ENCODE results near the gene GPR146. TPM values are rescaled to one million over a fixed set of nuclear protein-coding genes. Genes with fewer than 3 reads are reported as not detected.

The GPR146 gene
- total RNA-seq, 1 donor from 2014 or later: 8.7 TPM

- no peak for DNase-seq (ENCODE audit: low spot score)
Measured at GRCh38 chr7:1092806-1093501, 48.6 kb downstream of the GPR146 start.

DNA sequence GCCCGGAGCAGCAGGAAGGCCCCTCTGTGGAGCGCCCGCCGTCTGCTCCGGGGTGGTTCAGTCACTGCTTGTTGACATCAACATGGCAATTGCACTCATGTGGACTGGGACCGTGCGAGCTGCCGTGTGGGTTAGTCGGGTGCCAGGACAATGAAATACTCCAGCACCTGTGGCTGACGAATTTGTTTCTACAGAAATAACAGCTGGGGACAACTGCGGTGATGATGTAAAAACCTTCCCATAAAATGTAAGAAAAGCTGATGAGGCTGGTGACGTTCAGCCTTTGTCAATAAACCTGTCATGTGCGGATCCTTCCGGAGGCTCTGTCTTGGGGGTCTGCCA lies 49.1 kb downstream of the GPR146 start:
- DNase-seq (ENCODE audit: low spot score): no peak

DNA sequence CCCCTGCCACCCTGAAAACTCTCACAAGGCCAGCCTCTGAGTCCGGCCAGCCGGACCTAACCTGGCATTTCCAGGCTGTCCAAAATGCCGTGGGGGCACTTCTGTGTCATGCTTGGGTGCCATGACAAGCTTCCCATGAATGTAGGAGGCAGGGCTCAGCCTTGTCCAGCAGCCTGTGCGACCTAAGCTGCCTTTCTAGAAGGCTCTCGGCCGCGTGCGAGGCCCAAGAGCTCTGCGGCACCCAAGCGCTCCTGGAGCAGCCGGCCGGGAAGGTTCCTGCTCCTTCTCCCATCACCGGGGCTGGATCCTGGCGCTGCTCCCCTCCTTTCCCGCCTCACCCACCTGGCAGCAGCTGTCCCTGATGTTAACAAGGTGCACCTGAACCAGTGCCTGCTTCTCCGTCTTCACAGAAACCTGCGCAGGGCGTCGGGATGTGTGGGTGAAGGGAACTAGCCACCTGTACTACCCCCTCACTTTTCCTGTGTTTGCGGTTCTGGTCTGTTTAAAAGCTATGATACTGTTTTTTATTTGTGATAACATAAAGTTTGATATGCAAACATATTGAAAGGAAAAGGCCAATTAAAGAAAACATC lies 49.7 kb downstream of the GPR146 start:
- DNase-seq (ENCODE audit: low spot score): no peak

- no peak for DNase-seq (ENCODE audit: low spot score)
Measured at GRCh38 chr7:1094870-1095269, 50.5 kb downstream of the GPR146 start.

- DNase-seq (ENCODE audit: low spot score): no peak
Measured at GRCh38 chr7:1095621-1096155, 51.3 kb downstream of the GPR146 start.

DNA sequence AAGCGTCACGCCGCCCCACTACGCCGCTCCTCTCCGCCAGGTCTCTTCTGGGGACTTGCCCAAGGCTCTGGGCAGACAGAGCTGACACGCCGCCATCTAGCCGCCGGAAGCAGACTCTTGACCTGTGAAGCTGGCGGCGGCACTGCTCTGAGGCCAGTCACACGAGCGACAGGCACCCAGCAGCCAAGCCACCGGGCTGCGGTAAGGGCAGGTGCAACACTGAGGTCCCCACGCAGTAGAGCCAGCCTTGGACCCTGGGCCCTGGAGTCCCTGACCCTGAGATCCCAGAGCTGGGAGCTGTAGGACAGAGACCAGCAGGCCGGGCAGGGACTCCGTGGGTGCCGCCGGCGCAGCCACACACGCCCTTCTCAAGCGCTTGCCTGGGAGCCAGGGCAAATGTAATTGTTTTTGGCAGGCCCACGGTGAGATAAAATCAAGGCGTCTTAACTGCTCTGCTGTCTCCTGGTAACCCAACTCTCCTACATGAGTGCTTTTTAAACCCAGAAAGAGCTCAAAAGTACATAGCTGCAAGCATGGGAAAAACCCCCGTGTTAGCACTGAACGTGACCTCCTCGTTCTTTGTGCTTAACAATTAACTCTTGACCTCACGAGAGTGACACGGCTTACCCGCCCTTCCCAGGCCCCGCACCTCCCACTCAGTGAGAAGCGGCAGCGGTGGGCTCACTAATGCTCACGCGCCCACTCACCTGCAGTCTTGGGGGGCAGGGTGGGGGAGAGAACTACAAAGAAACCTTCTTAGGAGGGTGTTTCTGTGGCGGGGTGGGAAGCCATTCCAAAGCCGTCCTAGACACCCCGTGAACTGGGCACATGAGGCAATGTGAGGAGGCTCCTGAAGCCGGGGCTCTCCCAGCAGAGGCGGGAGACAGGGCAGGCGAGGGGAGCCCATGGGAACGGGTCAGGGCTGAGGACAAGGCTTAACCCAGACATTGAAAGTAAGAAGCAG lies 52.1 kb downstream of the GPR146 start:
- peak; percentile 61 for DNase-seq (ENCODE audit: low spot score)

DNA sequence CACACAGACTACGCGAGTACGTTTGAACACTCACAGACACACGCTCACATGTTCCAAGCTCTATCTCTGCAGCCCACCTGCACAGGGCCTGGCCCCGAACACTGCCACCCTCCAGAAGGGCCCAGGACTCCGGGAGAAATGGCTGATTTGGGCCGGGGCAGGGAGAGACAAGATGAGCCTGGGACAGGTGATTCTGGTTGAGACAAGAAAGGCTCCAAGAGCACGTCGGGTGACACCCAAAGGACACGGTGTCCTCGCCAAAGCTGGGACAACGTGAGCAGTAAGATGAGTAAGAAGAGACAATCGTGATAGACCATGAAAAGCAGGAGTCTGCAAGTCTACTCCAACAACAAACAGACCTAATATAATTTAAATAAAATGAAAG lies 52.8 kb downstream of the GPR146 start:
- DNase-seq (ENCODE audit: low spot score): no peak

DNA sequence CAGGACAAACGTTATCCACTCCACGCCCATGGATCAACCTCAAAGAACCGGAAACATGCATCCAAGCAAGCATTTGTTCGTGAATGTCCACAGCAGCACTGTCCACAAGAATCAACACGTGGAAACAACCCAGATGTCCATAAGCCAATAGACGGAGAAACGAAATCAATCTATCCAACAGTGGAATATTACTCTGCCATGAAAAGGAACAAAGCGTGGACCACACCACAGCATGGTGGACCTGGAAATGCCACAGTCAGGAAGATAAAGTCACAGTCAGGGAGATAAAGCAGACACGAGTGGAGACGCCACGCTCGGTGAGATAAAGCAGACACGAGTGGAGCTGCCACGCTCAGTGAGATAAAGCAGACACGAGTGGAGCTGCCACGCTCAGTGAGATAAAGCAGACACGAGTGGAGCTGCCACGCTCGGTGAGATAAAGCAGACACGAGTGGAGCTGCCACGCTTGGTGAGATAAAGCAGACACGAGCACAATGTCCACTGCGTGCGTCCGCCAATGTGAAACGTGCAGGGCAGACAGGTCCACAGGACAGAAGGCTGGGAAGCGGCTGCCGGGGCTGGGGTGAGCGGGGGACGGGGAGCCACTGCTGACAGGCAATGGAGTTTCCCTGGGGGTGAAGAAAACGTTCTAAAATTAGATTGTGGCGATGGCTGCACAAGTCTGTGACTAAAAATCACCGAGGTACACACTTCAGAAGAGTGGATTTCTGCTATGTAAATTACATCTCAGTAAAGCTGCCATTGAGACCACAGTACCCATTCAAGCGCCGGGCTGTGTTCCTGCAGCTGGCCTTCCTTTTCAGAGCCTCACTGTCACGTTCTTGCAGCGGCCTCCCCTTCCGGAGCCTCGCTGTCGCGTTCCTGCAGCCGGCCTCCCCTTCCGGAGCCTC lies 54.2 kb downstream of the GPR146 start:
- DNase-seq (ENCODE audit: low spot score): no peak

DNA sequence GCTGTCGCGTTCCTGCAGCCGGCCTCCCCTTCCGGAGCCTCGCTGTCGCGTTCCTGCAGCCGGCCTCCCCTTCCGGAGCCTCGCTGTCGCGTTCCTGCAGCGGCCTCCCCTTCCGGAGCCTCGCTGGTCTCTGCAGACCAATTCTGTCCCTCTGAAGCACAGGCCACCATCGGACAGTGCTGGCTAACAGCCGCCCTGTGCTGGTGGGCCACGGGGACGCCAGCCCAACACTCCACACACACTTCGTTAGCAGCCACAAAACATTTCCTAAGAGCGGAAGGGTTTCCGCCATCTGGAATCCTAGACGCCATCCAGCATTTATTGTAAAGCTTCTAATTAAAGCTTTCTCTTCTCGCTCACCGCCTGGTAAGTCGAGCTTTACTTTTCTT lies 54.8 kb downstream of the GPR146 start:
- DNase-seq (ENCODE audit: low spot score): no peak

- no peak for DNase-seq (ENCODE audit: low spot score)
Measured at GRCh38 chr7:1099637-1100036, 55.3 kb downstream of the GPR146 start.

- DNase-seq (ENCODE audit: low spot score): no peak
Measured at GRCh38 chr7:1100386-1100785, 56.0 kb downstream of the GPR146 start.

- DNase-seq (ENCODE audit: low spot score): no peak
Measured at GRCh38 chr7:1100834-1101562, 56.7 kb downstream of the GPR146 start.

- no peak for DNase-seq (ENCODE audit: low spot score)
Measured at GRCh38 chr7:1101563-1102431, 57.5 kb downstream of the GPR146 start.

DNA sequence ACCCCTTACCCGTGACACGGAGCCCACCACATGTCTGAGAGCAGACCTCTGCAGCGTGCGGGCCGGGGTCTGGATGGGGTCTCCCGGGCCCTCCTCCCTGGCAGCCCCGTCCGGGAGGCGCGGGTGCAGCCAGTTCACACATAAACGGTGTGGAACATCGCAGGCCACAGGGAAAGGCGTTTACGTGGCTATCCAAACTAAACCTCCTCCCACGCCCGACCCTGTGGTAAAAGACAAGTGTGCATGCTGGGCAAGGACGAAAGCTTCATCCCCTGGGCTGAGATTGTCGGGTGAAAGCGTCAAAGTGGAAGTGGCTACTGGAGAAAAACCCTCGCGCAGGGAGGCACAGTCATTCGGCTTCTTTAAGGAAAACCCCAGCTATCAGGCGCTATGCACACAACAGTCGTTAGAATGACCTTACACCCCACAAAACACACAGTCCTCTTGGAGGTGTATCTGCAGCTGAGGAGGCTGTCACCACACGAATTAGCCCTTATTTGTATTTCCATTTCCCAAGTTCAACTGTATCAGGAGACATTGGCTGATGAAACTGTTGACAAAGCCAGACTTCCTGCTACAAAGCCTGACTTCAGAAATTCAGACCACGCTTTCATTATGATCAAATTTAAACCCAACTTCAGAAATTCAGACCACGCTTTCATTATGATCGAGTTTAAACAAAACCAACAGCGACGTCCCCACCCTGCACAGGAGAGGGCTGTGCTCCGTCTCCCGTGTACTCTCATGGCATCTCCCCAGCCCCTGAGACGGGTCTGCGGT lies 58.9 kb downstream of the GPR146 start:
- DNase-seq (ENCODE audit: low spot score): no peak

- no peak for DNase-seq (ENCODE audit: low spot score)
Measured at GRCh38 chr7:1103789-1104515, 59.6 kb downstream of the GPR146 start.

DNA sequence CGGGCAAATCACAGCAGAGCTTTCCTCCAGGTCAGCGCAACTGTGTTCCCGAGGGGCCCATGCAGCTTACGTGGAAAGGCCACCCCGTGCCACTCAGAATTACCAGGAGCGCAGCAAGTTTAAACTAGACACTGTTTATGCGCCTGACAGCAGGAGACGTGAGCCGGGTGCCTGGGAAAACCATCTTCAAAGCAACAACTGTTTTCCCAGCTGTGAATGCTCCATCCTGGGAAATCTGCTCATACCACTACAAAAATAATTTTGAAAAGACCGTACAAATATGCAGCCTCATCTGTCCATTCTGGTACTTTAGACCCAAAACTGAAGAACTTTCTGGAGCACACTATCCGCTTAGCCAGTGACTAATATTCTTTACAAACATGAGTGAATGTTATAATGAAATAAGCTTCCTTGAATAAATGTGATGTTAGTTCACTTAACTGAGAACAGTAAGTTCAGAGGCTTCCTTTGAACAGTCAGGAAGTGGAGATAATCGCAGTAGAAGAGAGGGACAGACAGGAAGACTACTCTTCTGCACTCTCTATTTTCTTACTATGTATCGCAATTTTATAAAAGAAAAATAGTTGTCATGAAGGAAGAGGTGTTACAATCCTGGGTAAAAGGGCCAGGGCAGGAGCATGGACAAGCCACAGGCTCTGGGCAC lies 60.3 kb downstream of the GPR146 start:
- DNase-seq (ENCODE audit: low spot score): no peak

DNA sequence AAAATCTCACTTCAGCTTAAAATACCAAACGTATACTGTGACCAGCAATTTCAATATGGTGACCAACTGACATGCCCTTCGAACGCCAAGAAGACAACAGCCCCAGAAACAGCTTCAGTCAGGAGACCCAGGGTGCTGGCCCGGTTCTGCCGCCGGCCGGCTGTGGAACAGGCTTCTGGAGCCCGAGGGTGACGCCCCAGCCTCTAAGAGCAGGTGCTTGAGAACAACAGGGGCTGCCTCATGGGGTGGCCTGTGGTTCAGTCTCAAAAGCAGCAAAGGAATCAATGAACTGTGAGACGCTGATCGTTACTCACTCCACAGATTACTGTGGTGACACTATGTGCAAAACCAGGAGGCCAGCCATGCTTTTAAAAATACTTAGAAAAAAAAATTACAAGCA lies 60.8 kb downstream of the GPR146 start:
- DNase-seq (ENCODE audit: low spot score): no peak

Data from ureter (tissue), 1 donor.